NCI-H2081 (cell line): ENCODE results near the gene DNAJC8.

Experiments used
- DNase-seq, 2 experiments: peaks; one replicate each; lab custom pipeline; 2025; lab: John Stamatoyannopoulos, UW

DNAJC8 gene

DNA sequence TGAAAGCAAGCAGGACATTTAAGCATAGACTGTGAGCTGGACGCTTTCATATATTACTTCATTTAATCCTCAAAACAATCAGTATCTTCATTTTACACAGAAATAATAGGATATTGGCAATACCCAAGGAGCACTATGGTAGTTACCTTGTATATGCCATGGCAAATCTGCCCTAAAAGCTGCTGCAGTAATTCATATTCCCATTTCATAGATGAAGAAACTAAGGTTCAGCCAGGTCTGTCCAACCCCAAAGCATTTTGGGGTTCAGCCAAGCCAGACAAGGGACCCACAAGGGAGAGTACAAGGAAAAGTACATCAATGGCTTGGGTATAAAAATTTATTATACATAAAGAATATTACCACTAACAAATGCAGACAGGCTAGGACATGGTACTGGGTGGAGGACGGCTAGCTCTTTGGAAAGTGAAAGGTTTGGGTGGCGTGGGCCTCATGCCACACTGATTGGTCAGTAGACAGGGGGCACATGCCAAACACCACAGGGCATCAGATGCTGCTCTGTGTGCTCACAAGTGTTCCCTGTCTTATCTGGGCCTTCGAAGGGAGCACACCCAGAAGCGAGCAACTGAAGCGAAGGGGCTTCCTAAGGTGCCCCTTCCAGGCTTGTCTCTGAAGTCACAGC lies 32.5 kb downstream of the DNAJC8 start:
- no peak for DNase-seq

DNA sequence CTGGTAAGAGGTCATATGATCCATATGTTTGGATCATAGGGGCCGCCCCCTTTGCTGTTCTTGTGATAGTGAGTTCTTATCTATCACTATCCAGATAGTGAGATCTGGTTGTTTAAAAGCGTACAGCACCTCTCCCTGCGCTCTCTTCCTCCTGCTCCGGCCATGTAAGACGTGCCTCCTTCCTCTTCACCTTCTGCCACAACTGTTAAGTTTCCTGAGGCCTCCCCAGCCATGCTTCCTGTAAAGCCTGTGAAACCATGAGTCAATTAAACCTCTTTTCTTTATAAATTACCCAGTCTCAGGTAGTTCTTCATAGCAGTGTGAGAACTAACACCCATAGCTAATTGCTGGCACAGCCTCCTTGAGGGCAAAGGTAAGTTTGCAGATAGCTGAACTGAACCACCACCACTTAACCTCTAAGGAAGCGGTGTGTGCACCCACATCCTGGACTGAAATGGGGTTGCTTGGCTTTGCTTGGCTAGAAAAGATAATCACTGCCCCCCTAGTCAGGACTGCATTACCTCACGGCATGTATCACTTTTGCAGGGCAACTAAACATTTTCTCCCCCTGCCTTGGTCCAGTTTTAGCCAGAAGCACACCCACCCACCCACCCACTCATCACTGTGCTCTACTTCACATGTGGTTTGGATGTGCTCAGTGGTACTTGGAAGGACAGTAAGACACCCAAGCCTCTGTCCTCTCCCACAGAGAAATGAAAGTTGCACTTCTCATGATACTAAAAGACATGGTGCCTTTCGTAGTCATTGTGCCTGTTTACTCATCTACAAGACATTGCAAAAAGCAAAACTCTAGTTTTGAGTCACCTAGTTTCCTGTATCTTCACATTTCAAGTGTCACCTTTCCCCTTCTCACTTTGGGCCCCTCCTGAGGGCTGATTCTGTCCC lies 33.2 kb downstream of the DNAJC8 start:
- DNase-seq, result no peak

DNA sequence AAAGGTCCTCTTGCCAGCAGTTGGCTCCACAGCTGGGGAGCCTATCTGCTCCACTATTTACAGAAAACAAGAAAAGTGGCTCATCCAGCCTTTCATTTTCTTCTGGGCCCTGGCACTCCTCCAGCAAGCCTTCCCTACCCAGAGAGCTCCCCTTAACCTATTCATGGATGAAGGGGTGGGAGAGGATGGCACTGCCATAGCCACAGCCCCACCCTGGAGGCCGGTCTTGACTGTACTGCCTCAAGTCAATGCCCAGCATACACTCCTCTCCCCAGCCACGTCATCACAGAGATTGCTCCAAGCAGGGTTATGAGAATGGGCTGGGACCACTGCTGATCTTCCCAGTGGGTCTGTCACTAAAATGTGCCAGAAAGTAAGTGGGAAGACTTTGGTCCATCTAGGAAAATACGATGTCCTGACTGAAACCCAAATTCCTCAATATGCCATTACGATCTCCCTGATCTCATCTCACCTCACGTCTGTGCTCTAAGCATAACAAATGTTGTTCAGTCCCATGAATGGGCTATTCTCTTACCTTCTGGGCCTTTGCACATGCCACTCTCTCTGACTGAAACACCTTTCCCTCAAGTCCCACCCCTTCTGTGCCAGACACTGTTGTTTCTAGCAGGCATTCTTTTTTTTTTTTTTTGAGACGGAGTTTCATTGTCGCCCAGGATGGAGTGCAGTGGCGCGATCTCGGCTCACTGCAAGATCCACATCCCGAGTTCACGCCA lies 35.0 kb downstream of the DNAJC8 start:
- no peak for DNase-seq

DNA sequence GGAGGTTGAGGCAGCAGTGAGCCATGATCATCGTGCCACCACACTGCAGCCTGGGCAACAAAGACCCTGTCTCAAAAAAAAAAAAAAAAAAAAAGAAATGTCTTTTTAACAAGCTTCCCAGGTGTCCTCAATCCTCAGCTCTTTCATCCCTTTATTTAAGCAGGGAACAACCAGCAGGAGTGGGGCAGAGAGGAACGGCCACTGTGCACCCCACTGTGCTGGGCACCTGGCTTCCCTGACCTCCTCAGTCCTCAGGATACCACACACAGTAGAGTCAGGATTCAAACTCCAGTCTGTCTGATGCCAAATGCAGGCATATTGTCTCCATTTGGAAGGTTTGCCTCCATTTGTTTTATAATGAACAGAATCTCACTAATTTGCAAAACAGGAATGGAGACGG lies 36.5 kb downstream of the DNAJC8 start:
- DNase-seq, result no peak

DNA sequence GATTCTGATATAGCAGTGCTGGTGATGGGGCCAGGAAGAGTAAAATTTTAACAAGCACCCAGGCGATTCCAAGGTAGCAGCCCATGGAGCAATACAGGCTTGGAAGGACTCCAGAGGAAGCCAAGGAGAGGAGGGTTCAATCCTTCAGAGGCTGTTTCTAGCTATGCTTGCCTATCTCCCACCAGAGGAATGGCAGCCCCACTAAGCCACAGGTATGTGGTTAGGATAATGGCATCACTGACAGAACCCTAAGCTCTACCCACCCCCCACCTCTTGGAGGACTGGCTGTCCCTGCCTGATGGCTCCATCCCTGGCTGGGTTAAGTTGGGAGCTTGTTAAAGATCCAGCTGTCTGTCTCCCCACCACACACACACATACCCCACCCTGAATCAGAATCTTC lies 37.0 kb downstream of the DNAJC8 start:
- no peak for DNase-seq

DNA sequence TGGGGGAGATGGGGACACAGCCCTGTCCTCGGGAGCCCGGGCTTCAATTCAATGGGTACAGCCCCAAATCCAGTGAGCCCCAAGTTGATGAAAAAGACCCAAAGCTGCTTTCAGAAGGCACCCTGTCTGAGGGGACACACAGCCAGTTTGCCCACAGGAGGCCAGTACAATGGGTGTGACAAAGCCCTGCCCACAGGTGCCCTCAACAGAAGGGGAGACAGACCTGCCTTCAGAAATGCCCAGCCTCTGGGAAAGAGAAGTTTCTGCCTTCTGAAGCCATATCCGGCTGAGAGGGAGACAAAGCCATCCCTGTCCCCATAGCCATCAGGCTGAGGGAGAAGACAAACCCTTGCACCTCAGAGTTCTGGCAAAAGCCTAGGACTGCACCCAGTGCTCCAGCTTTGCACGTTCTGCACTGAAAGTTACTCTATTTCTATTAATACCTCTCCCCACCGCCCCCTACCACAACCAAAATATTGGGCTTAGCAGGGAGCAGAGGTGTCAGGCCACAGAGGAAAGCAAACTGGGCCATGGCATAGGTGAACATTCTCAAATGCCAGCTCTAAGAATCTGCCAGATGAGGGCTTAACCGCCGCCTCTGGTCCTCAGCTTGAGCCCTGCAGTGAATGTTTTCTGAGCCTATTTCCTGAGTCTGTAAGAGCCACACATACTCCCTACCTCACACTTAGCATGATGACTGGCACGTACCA lies 38.3 kb downstream of the DNAJC8 start:
- DNase-seq, result no peak

DNA sequence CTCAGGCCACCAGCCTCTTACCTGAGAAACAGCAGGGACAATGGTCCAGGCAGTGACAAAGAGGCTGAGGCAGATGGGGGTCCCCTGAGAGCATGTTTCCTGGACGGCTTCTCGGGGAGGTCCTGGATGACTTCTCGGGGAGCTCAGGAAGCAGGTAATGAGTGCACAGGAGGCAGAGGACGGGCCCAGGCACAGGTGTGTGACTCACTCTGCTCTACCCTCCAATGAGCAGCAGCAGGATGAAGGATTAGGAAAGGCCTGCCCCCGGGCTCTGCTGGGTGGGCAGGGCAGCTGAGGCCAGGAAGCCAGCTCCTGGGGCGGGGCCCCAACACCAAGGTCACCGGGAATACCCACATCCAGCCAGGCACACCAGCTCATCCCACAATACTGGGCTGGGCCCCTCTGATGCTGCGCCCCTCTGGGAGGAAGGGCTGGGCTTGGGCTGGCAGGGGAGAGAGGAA lies 39.1 kb downstream of the DNAJC8 start:
- no peak for DNase-seq

DNA sequence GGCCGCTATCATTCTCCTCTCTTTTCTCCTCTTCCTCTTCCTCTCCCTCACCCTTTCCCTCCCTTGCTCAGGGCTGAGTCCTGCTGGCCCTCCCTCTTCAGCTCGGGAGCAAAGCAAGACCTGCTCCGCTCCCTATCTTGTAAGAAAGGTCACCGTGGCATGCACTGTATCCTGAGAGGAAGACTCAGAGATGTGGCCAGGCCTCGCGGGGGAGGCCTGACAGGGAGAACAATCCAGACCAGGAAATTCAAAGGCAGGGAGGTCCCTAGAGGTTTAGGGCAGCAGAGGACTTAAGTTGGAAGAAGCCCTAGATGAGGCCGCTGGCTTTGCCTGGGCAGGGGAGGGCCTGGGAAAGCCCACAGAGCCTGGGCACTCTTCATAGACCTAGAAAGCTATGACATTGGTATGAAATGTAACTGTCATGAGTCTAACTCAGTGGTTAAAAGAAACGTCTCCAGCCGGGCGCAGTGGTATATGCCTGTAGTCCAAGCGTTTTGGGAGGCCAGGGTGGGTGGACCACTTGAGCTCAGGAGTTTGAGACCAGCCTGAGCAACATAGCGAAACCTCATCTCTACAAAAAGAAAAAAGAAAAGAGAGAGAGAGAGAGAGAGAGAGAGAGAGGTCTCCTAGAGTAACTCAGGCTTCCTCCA lies 41.7 kb downstream of the DNAJC8 start:
- DNase-seq, result no peak

DNA sequence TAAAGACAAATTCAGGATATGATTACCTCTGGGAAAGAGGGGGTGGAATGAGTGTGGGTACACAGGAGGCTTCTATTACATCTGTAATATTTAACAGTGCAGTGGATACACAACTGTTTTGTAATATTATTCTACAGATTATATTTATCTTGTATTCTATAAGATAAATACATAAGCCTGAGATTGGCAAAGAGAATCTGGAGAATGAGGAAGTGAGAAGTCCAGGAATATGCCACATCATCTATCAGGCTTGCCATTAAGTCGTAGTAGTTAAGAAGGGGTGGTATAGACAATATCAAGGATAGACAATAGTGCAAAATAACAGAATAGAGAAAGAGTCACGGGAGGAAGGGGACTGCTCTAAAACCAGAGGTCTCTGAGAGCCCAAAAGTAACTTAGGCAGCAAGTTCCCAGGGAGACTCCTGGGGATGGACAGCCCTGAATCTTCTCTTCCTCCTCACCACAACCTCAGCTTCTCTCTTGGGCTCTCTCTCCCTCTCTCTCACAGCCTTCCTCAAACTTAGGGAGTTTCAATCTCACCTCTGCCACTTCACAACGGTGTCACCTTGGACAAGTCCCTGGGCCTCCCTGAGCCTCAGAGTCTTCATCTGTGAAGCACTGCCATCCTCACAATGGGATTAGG lies 42.4 kb downstream of the DNAJC8 start:
- no peak for DNase-seq

DNA sequence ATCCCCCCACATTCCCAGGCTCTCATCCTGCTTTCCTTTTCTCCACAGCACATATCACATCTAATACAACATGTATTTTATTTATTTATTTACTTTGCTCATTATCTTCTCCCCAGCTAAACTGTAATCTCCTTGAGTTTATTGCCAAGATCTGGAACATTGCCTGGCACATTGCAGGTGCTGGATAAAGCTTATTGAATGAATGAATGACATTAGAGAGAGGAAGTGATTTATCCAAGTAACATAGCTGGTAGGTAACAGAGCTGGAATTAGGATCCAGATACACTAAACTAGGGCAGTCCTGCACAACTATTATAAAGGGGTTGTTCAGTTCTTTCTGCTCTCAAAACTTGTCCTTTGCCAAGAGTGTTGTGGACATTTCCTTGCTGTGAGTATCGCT lies 47.8 kb downstream of the DNAJC8 start:
- DNase-seq, result no peak

DNA sequence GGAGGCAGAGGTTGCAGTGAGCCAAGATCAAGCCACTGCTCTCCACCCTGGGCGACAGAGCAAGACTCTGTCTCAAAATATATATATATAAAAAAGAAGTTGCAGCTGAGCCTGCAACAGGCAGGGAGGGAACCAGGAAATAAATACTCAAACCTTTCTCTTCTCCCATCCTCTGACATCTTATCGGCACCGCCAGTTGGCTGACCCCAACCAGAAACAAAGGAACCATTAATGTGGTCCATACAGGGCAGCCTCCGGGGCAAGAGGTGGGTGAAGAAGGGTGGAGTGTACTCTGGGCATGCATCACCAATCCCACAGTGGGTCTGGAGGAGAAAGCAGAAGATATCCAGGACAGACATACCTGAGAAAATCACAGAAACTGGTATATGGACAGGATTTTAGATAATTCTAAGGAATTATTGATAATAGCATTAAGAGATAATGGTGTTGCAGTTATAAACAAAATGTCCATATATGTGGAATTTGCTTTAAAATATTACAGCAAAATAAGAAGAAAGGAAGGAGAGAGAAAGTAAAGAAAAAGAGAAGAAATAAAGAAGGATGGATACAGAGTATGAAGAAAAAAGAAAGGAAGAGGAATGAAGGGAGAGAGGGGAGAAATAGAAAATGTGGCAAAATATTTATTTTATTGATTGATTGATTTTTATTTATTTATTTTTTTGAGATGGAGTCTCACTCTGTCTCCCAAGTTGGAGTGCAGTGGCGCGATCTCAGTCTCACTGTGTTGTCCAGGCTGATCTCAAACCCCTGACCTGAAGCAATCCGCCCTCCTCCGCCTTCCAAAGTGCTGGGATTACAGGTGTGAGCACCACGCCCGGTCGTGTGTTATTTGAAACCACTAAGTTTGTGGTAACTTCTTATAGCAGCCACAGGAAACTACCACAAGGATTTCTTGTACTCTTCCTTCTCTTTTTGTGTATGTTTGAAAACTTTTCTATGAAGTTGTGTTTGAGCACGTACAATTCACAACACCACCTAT lies 52.2 kb downstream of the DNAJC8 start:
- no peak for DNase-seq

DNA sequence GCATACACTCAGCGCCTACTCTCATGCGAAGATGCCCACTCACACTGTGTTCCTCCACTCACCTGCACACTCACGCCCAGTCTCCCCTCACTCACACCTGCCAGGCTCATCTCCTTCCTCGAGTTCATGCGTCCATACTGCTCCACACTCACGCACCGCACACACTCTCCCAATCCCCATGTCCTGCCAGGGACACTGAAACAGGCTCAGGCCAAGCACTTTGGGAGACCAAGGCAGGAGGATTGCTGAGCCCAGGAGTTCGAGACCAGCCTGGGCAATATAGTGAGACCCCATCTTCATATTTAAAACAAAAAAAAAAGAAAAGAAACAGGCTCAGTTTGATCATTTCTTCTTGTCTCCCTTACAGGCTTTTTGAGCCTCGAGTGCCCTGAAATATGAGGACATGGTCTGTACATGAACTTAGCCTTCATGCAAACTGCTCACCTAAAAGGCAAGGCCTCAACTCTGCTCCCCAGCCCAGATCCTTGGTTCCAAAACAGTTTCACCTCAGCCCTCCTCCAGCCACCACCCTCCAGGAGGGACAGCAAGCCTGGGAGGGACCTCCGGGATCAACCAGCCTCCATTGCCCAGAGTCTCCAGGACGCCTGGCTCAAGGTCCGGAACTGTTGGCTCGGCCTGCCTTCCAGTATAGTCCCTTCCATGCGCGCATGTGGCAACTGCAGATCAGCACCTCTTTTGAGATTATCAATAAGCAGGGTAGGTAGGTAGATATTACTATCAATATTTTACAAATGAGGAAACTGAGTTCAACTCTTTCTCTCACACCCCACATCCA lies 53.9 kb downstream of the DNAJC8 start:
- no peak for DNase-seq

DNA sequence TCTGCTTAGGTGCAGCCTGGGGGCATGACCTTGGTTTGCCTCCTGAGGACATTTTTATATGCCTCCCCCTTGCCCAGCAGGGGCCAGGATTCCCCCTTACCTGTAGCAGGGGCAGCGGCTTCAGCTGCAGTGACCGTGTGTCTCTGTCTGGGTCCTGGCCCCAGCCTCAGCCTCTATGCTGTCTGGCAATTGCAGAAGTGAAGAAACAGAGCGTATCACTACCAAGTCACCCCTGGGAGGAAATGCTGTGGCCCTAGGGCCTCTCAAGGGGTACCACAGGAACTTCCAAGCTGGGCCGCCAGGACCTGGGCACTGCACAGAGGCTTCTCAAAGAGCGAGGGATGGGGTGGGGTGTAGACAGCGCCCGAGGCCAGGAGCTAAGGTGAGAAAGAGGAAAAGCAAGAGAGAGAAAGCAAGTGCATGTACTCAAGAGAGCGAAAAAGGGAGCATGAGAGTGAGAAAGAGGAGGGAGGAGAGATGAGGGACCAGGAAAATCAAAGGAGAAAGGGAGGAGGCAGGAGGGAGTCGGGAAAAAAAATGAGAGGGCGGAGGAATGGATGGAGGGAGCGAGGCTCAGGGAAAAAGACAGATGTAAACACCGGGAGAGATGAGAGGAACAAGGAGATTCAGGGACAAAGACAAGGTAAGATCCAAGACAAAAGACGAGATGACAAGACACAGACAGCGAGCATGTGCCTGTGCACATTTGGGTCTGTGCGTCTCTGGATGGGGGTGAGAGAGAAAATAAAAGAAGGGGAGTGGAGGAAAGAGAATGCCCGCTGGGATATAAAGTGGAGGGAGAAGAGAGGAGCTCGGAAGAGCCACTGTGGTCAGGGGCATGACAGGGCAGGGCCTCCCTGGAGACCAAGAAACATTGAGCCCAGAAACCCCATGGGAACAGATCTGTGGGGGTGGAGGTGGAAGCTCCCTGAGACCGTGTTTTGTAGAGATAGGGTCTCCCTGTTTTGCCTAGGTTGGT lies 56.0 kb downstream of the DNAJC8 start, which contains the start of gene PTAFR:
PTAFR (minus strand) TSS at position 199 of the 979 bp plus-strand sequence. CDS start 25,669 bp downstream, outside the sequence.
- DNase-seq, result no peak

DNA sequence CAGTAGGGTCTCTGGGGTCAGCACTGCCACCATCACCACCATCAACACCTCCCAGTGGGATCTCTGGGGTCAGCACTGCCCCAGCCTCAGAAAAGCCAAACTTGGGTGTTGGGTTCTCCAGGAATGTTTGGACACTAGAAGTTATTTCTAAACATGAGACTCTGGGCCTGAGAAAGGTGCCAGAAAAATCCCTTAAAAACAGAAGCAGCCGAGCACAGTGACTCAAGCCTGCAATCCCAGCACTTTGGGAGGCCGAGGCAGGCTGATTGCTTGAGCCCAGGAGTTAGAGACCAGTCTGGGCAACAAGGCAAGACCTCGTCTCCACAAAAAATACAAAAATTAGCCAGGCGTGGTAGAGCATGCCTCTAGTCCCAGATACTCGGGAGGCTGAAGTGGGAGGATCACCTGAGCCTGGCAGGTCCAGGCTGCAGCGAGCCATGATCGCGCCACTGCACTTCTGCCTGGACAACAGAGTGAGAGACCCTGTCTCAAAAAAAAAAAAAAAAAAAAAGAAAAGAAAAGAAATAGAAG lies 56.8 kb downstream of the DNAJC8 start:
- no peak for DNase-seq

DNA sequence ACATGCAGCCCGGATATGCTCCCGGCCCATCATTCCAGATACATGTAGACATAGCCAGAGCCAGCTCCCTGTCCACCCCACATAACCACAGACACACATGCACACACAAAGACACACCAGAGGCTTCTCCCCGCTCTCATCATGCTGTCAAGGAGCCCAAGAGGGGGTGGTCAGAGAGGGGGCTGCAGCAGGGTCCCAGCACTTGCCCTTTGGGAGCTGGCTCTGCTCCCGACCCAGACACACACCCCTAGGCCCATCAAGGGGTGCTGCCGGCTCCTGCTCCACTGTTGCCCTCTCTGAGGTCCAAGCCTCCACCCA lies 58.9 kb downstream of the DNAJC8 start:
- DNase-seq, result no peak

DNA sequence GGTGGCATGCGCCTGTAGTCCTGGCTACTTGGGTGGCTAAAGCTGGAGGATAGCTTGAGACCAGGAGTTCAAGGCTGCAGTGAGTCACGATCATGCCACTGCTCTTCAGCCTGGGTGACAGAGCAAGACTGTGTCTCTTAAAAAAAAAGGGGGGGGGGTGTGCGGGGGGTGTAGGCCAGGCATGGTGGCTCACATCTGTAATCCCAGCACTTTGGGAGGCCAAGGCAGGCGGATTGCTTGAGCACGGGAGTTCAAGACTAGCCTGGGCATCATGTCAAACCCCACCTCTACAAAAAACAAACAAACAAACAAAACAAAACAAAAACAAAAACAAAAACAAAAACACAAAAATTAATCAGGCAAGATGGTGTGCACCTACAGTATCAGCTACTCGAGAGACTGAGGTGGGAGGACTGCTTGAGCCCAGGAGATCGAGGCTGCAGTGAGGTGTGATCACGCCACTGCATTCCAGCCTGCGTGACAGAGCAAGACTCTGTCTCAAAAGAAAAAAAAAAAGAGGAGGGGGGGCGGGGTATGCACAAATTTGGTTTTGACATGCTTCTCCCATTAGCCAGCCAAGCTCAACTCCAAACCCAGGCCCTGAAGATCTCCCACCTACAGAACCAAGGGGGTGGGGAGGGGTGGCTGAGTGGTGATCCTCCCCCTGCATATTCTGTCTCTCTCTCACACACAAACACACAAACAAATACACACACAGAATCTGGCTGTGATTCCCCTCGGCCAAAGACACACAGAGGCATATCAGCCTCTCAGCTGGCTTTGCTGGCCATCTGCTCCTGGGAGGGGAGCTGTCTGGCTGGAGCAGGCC lies 59.5 kb downstream of the DNAJC8 start:
- DNase-seq, result no peak

DNA sequence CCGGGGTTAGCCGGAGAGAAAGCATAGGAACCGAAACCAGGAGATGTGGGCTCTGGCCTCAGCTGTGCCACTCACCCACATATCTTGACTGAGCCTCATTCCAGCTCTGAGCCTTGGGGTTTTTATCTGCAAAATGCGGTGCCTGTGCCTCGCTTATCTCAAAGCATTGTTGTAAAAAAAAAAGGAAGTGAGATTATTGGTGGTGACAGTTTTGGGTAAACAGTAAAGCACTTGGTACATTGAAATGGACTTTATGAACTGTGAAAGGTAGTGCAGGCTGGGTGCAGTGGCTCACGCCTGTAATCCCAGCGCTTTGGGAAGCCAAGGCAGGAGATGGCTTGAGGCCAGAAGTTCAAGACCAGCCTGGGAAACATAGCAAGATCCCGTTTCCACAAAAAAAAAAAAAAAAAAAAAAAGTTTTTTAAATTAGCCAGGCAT lies 60.1 kb downstream of the DNAJC8 start:
- DNase-seq, result no peak
